Measurements from ENCODE around the gene FOXP1.

GRCh38 chr3:70951316-70951715 lies 632.2 kb downstream of the FOXP1 start:
- TF ChIP-seq EZH2 (IDR thresholded peaks at IDR 0.05; ENCODE audit: low read length) (no peak), CTCF (optimal IDR thresholded peaks at IDR 0.05 in 1 of 3, IDR thresholded peaks at IDR 0.05 in 1 of 3, conservative IDR thresholded peaks at IDR 0.05 in 1 of 3; ENCODE audit: extremely low read depth in 1 of 3, insufficient read depth in 2 of 3, low read length in 3 of 3) (no peak)

All from keratinocyte (primary cell).